Karpas-422 (cell line): ENCODE measurements around the gene PSMA3. TPM values are rescaled to one million over a fixed set of nuclear protein-coding genes. Genes with fewer than 3 reads are reported as not detected.

Source experiments
- DNase-seq: peaks from one replicate; pipeline ENCODE4 v3.0.0-alpha.2; 2015
- H2AFZ ChIP-seq: fragments of 200-600 bp; sonication (generic); 2 replicates; pipeline ENCODE4 v1.6.1; 2014; ENCODE audit warnings: antibody characterized with exemption, low read length, mixed read lengths
- H3K27ac ChIP-seq: fragments of 200-600 bp; sonication (generic); 2 replicates; pipeline ENCODE4 v1.5.1; 2014; ENCODE audit warnings: mild to moderate bottlenecking, low read length, moderate library complexity
- H3K27me3 ChIP-seq: fragments of 200-600 bp; sonication (generic); 2 replicates; pipeline ENCODE4 v1.6.1; 2014; ENCODE audit warnings: low read length, mixed read lengths
- H3K36me3 ChIP-seq: fragments of 200-600 bp; sonication (generic); 2 replicates; pipeline ENCODE4 v1.6.1; 2014; ENCODE audit warnings: low read length, mixed read lengths; ENCODE audit not compliant: insufficient read depth
- H3K4me1 ChIP-seq: fragments of 200-600 bp; sonication (generic); 2 replicates; pipeline ENCODE4 v1.6.1; 2014; ENCODE audit warnings: mild to moderate bottlenecking, low read length, mixed read lengths
- H3K4me2 ChIP-seq: fragments of 200-600 bp; sonication (generic); 2 replicates; pipeline ENCODE4 v1.6.1; 2014; ENCODE audit warnings: low read length, low read depth, mild to moderate bottlenecking; ENCODE audit not compliant: poor library complexity, severe bottlenecking
- H3K4me3 ChIP-seq: fragments of 200-600 bp; sonication (generic); 2 replicates; pipeline ENCODE4 v1.5.1; 2014; ENCODE audit warnings: mild to moderate bottlenecking, antibody characterized with exemption, low read length, mixed read lengths
- H3K79me2 ChIP-seq: fragments of 200-600 bp; sonication (generic); 2 replicates; pipeline ENCODE4 v1.6.1; 2014; ENCODE audit warnings: mild to moderate bottlenecking, low read length, mixed read lengths
- H3K9ac ChIP-seq: fragments of 200-600 bp; sonication (generic); 2 replicates; pipeline ENCODE4 v1.6.0; 2014; ENCODE audit warnings: low read length
- H3K9me2 ChIP-seq: fragments of 200-600 bp; sonication (generic), shearing (Covaris generic); replicated peaks from 2 replicates; pipeline ENCODE4 v1.6.0; 2014; ENCODE audit warnings: mild to moderate bottlenecking, low read length, moderate library complexity; ENCODE audit not compliant: insufficient read depth
- H3K9me3 ChIP-seq: fragments of 300-700, 200-600 bp; sonication (generic); 2 replicates; pipeline ENCODE4 v1.6.1; 2014; ENCODE audit warnings: low read length, mixed read lengths
- H4K20me1 ChIP-seq: fragments of 200-600 bp; sonication (generic); 2 replicates; pipeline ENCODE4 v1.6.1; 2014; ENCODE audit warnings: mild to moderate bottlenecking, antibody characterized with exemption, low read length, low read depth; ENCODE audit not compliant: insufficient read depth
- total RNA-seq: library from RNA; depleted of rRNA; stranded (reverse); fragments of >200 nt; shearing (Covaris generic); gene quantifications from 2 replicates; pipeline ENCODE4 v1.2.3, GENCODE V29; 2014; ENCODE audit warnings: low replicate concordance

Gene PSMA3
- total RNA-seq, 1 experiment from 2014 or later: 169 TPM

- H3K36me3 ChIP-seq: peaks cover 87% of the 10 kb centered on the region
- peaks cover 99% of the 10 kb centered on the region for H3K79me2 ChIP-seq
- H3K9me3 ChIP-seq: no peaks in the 10 kb centered on the region
- H2AFZ ChIP-seq: no peak overlapping the region
- no peaks in the 10 kb centered on the region for H3K27me3 ChIP-seq
- no peak for DNase-seq
- H3K9ac ChIP-seq: no peak overlapping the region
- H4K20me1 ChIP-seq: 0 out of 2 replicates have a peak, but pooled peaks cover 4% of the 10 kb centered on the region
- no peak overlapping the region for H3K4me2 ChIP-seq
- H3K9me2 ChIP-seq: no peaks in the 10 kb centered on the region
- H3K27ac ChIP-seq: no peak overlapping the region
- H3K4me3 ChIP-seq: no peak overlapping the region
- H3K4me1 ChIP-seq: no peaks in the 10 kb centered on the region
These were observed 43.6 kb downstream of the PSMA3 start for GRCh38 chr14:58288106-58288792.

DNA sequence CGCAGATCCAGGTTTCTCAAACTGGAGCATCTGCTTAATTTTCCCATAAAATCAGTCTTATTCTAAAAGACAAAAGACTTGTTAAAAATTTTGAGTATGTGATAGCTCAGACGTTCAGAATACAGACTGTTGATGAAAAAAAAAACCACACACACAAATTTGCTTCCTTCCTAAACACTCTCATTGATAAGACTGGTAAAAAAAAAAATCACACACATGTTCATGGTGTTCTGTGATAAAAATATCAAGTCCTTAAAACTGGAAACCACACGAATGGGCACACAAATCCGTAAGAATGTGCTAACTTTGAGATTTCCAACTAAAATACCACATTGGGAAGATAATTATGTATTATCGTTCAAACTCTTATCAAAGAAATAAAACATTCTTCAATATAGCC, 47.0 kb downstream of the PSMA3 start:
- H2AFZ ChIP-seq: no peak overlapping the region
- no peak overlapping the region for H3K4me2 ChIP-seq
- H3K27ac ChIP-seq: no peak overlapping the region
- peaks cover 33% of the 10 kb centered on the region for H4K20me1 ChIP-seq
- DNase-seq: no peak
- H3K9me2 ChIP-seq: no peaks in the 10 kb centered on the region
- H3K79me2 ChIP-seq: peaks cover 100% of the 10 kb centered on the region
- peaks cover 9% of the 10 kb centered on the region for H3K4me1 ChIP-seq
- no peaks in the 10 kb centered on the region for H3K9me3 ChIP-seq
- no peak overlapping the region for H3K9ac ChIP-seq
- peaks cover 87% of the 10 kb centered on the region for H3K36me3 ChIP-seq
- H3K4me3 ChIP-seq: no peak overlapping the region
- no peaks in the 10 kb centered on the region for H3K27me3 ChIP-seq

- no peak overlapping the region for H3K9ac ChIP-seq
- no peak overlapping the region for H3K4me3 ChIP-seq
- no peak for DNase-seq
- no peaks in the 10 kb centered on the region for H3K9me2 ChIP-seq
- peaks cover 81% of the 10 kb centered on the region for H3K36me3 ChIP-seq
- H3K79me2 ChIP-seq: peaks cover 100% of the 10 kb centered on the region
- no peaks in the 10 kb centered on the region for H3K9me3 ChIP-seq
- no peak overlapping the region for H3K4me2 ChIP-seq
- H4K20me1 ChIP-seq: peaks cover 38% of the 10 kb centered on the region
- H2AFZ ChIP-seq: no peak overlapping the region
- peaks cover 12% of the 10 kb centered on the region for H3K4me1 ChIP-seq
- H3K27me3 ChIP-seq: no peaks in the 10 kb centered on the region
- no peak overlapping the region for H3K27ac ChIP-seq
These were observed 47.5 kb downstream of the PSMA3 start for GRCh38 chr14:58292187-58292586.

DNA sequence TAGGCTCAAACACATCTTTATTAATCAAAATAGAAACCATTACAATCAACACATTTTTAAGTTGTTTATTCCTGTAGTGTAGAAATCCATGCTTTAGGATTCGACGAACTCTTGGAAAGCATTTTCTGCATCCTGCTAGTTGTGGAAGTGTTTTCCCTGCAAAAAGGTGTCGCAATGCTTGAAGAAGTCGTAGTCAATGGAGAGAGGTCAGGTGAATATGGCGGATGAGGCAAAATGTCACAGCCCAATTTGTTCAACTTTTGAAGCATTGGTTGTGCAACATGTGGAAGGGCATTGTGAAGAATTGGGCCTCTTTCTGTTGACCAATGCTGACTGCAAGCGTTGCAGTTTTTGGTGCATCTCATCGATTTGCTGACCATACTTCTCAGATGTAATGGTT, 49.6 kb downstream of the PSMA3 start:
- Histone ChIP-seq H3K79me2 (peaks cover 91% of the 10 kb centered on the region), H3K9ac (no peak overlapping the region), H3K36me3 (peaks cover 63% of the 10 kb centered on the region), H3K27ac (no peak overlapping the region), H4K20me1 (peaks cover 37% of the 10 kb centered on the region), H3K4me3 (no peak overlapping the region), H3K4me2 (no peak overlapping the region), H3K27me3 (no peaks in the 10 kb centered on the region), H3K9me2 (no peaks in the 10 kb centered on the region), H3K9me3 (no peaks in the 10 kb centered on the region), H2AFZ (no peak overlapping the region), H3K4me1 (peaks cover 12% of the 10 kb centered on the region)
- no peak for DNase-seq

- Histone ChIP-seq H3K9me2 (no peaks in the 10 kb centered on the region), H3K79me2 (peaks cover 91% of the 10 kb centered on the region), H2AFZ (no peak overlapping the region), H3K27me3 (no peaks in the 10 kb centered on the region), H3K9ac (peak overlapping the region; percentile 76), H3K36me3 (peaks cover 51% of the 10 kb centered on the region), H3K4me2 (peak overlapping the region; percentile 88), H3K4me3 (peak overlapping the region; percentile 81), H4K20me1 (peaks cover 37% of the 10 kb centered on the region), H3K27ac (no peak overlapping the region; the same call in 1 of the 2 replicates), H3K4me1 (peaks cover 25% of the 10 kb centered on the region), H3K9me3 (no peaks in the 10 kb centered on the region)
- no peak for DNase-seq
These were observed 52.1 kb downstream of the PSMA3 start for GRCh38 chr14:58296726-58297125.

GRCh38 chr14:58297412-58297761, 52.7 kb downstream of the PSMA3 start:
- Histone ChIP-seq H2AFZ (no peak overlapping the region), H3K4me2 (peak overlapping the region; percentile 88), H3K9ac (peak overlapping the region; percentile 76), H3K4me1 (peaks cover 25% of the 10 kb centered on the region), H3K27me3 (no peaks in the 10 kb centered on the region), H3K36me3 (peaks cover 46% of the 10 kb centered on the region), H3K79me2 (peaks cover 87% of the 10 kb centered on the region), H3K27ac (peak overlapping the region; percentile 85), H3K4me3 (peak overlapping the region; percentile 81), H3K9me2 (no peaks in the 10 kb centered on the region), H3K9me3 (no peaks in the 10 kb centered on the region), H4K20me1 (peaks cover 37% of the 10 kb centered on the region)
- DNase-seq: no peak

GRCh38 chr14:58297762-58298476, 53.3 kb downstream of the PSMA3 start:
- Histone ChIP-seq H3K4me1 (peaks cover 25% of the 10 kb centered on the region), H3K27me3 (no peaks in the 10 kb centered on the region), H3K4me3 (peak overlapping the region; percentile 81), H2AFZ (no peak overlapping the region), H3K9me2 (no peaks in the 10 kb centered on the region), H3K27ac (peak overlapping the region; percentile 85), H4K20me1 (peaks cover 37% of the 10 kb centered on the region), H3K9ac (peak overlapping the region; percentile 76), H3K4me2 (peak overlapping the region; percentile 88), H3K79me2 (peaks cover 86% of the 10 kb centered on the region), H3K9me3 (no peaks in the 10 kb centered on the region), H3K36me3 (peaks cover 41% of the 10 kb centered on the region)
- peak; percentile 100 for DNase-seq
